HCT116 (cell line): ENCODE results near the gene NMU. TPM values are rescaled to one million over a fixed set of nuclear protein-coding genes. Genes with fewer than 3 reads are reported as not detected.

ENCODE experiments used
- ATAC-seq: fragments of 200-7000 bp; cut with Tn5 transposase; 2 replicates; pipeline ENCODE4 v1.9.1; 2020; ENCODE audit warnings: mild to moderate bottlenecking, moderate library complexity
- BruUV-seq: library from RNA; stranded (reverse); fragments of 400-500 nt; replicated peaks from 2 replicates; lab custom pipeline; 2021; lab: Mats Ljungman, UMichigan
- CTCF ChIA-PET: fragments of 300-600 bp; sonication (Branson Sonifier 250); formaldehyde crosslinking; loops from one replicate; lab custom pipeline; 2021; ENCODE audit warnings: antibody characterized with exemption; lab: Charles Lee
- POLR2A ChIA-PET: fragments of 300-600, 350-600 bp; sonication (Branson Sonifier 250); formaldehyde crosslinking; loops from one replicate; lab custom pipeline; 2021; ENCODE audit warnings: antibody characterized with exemption; lab: Charles Lee
- RAD21 ChIA-PET, 2 experiments: fragments of 300-600 bp; sonication (Branson Sonifier 250); formaldehyde crosslinking; loops; one replicate each; lab custom pipeline; 2023; ENCODE audit warnings: low total read pairs in 2 of 2; ENCODE audit not compliant: uncharacterized antibody in 2 of 2, unreplicated experiment in 2 of 2, low non-redundant PET in 1 of 2; lab: Charles Lee
- DNase-seq: peaks from one replicate; pipeline ENCODE4 v3.0.0-alpha.2; 2010; ENCODE audit warnings: low read depth, low spot score
- H2AFZ ChIP-seq: fragments of 200-600 bp; shearing (Covaris generic), sonication (generic); 2 replicates; pipeline ENCODE4 v1.6.1; 2017; ENCODE audit warnings: low read depth, mixed run types, mixed read lengths, antibody characterized with exemption, low read length; ENCODE audit not compliant: poor library complexity, severe bottlenecking
- H3K27ac ChIP-seq: 2 replicates; pipeline ENCODE4 v1.5.1; 2012; ENCODE audit warnings: low read depth, low read length
- H3K27me3 ChIP-seq: fragments of 200-600 bp; sonication (generic); 2 replicates; pipeline ENCODE4 v1.6.1; 2016; ENCODE audit warnings: mixed run types, low read length, mixed read lengths; ENCODE audit not compliant: insufficient read depth
- H3K36me3 ChIP-seq, 2 experiments: fragments of 200-500 bp in 1 of 2; fragments of 200-600 bp in 1 of 2; sonication (Bioruptor generic) in 1 of 2; sonication (generic) in 1 of 2; 2 replicates each; pipeline versions ENCODE4 v1.5.1 to v1.6.1; 2014 to 2016; ENCODE audit warnings: low read length in 2 of 2, inconsistent platforms in 1 of 2, mixed read lengths in 1 of 2, mixed run types in 1 of 2; ENCODE audit not compliant: insufficient read depth in 2 of 2, control insufficient read depth in 1 of 2
- H3K4me1 ChIP-seq, 2 experiments: fragments of 200-600 bp in 1 of 2; sonication (generic) in 1 of 2; 2 replicates each; pipeline versions ENCODE4 v1.5.1 to v1.6.1; 2012 to 2017; ENCODE audit warnings: low read length in 2 of 2, inconsistent platforms in 1 of 2, mild to moderate bottlenecking in 1 of 2, mixed read lengths in 1 of 2, mixed run types in 1 of 2, moderate library complexity in 1 of 2; ENCODE audit not compliant: insufficient read depth in 2 of 2, control insufficient read depth in 1 of 2
- H3K4me2 ChIP-seq: fragments of 200-600 bp; sonication (generic); 2 replicates; pipeline ENCODE4 v1.6.1; 2017; ENCODE audit warnings: mixed run types, low read length, mixed read lengths
- H3K4me3 ChIP-seq, 2 experiments: fragments of 200-600 bp in 1 of 2; sonication (generic) in 1 of 2; replicated peaks in 1 of 2; 2 replicates each; pipeline ENCODE4 v1.5.1; 2011 to 2016; ENCODE audit warnings: low read length in 2 of 2, control low read depth in 1 of 2, low read depth in 1 of 2, mild to moderate bottlenecking in 1 of 2, mixed read lengths in 1 of 2, mixed run types in 1 of 2
- H3K79me2 ChIP-seq: fragments of 200-600 bp; sonication (generic); 2 replicates; pipeline ENCODE4 v1.6.1; 2017; ENCODE audit warnings: mild to moderate bottlenecking, mixed run types, low read length, moderate library complexity, mixed read lengths; ENCODE audit not compliant: insufficient read depth
- H3K9ac ChIP-seq: fragments of 200-600 bp; sonication (generic); 2 replicates; pipeline ENCODE4 v1.6.1; 2016; ENCODE audit warnings: low read length, mixed read lengths
- H3K9me2 ChIP-seq: fragments of 200-600 bp; sonication (generic), shearing (Covaris generic); 2 replicates; pipeline ENCODE4 v1.6.1; 2017; ENCODE audit warnings: mixed run types, mild to moderate bottlenecking, moderate library complexity; ENCODE audit not compliant: insufficient read depth
- H3K9me3 ChIP-seq, 2 experiments: fragments of 200-500 bp in 1 of 2; fragments of 200-600 bp in 1 of 2; sonication (Bioruptor generic) in 1 of 2; sonication (generic) in 1 of 2; 2 replicates each; pipeline ENCODE4 v1.6.1; 2014 to 2017; ENCODE audit warnings: low read length in 2 of 2, mixed read lengths in 2 of 2, inconsistent platforms in 1 of 2, low read depth in 1 of 2, mild to moderate bottlenecking in 1 of 2, mixed run types in 1 of 2, moderate library complexity in 1 of 2; ENCODE audit not compliant: control insufficient read depth in 1 of 2, insufficient read depth in 1 of 2
- H4K20me1 ChIP-seq: fragments of 200-600 bp; sonication (generic), shearing (Covaris generic); 2 replicates; pipeline ENCODE4 v1.6.1; 2017; ENCODE audit warnings: mixed run types, mild to moderate bottlenecking, moderate library complexity; ENCODE audit not compliant: insufficient read depth
- CBX3 ChIP-seq: IDR thresholded peaks from 2 replicates; pipeline ENCODE4 v1.6.1; 2012; ENCODE audit warnings: low read depth
- CEBPB ChIP-seq: IDR thresholded peaks from 2 replicates; pipeline ENCODE4 v1.6.1; 2012; ENCODE audit warnings: low read depth
- FOSL1 ChIP-seq: IDR thresholded peaks from 2 replicates; pipeline ENCODE4 v1.6.1; 2012; ENCODE audit warnings: low read depth
- POLR2AphosphoS5 ChIP-seq: IDR thresholded peaks from 2 replicates; pipeline ENCODE4 v1.6.1; 2011; ENCODE audit warnings: mild to moderate bottlenecking, low read depth, low read length, moderate library complexity
- RAD21 ChIP-seq: IDR thresholded peaks from 2 replicates; pipeline ENCODE4 v1.6.1; 2012; ENCODE audit warnings: low read depth, mild to moderate bottlenecking
- SP1 ChIP-seq: IDR thresholded peaks from 2 replicates; pipeline ENCODE4 v1.6.1; 2012; ENCODE audit warnings: low read depth
- YY1 ChIP-seq: IDR thresholded peaks from 2 replicates; pipeline ENCODE4 v1.6.1; 2011; ENCODE audit warnings: low read length, low read depth, moderate library complexity, mild to moderate bottlenecking; ENCODE audit not compliant: insufficient replicate concordance; ENCODE audit errors: extremely low read depth
- ZFX ChIP-seq: fragments of 450-650 bp; IDR thresholded peaks from 2 replicates; pipeline ENCODE4 v1.6.1; 2017
- intact Hi-C: fragments of 100-400 bp; cut with micrococcal nuclease; formaldehyde crosslinking; loops from 2 replicates; pipeline ENCODE4 v1.10.0; 2022
- total RNA-seq: library from RNA; stranded (reverse); gene quantifications from one replicate; pipeline ENCODE4 v1.2.1, GENCODE V29; 2021; ENCODE audit not compliant: unreplicated experiment
- TF ChIP-seq, protein P1 (sequence below), 3 experiments: fragments of 200-600 bp in 1 of 3; sonication (generic) in 1 of 3; IDR thresholded peaks in 2 of 3; conservative IDR thresholded peaks in 1 of 3; 2 replicates each; pipeline ENCODE4 v1.5.1; 2012 to 2017; ENCODE audit warnings: low read depth in 2 of 3, low read length in 2 of 3, antibody characterized with exemption in 1 of 3, borderline replicate concordance in 1 of 3, control low read depth in 1 of 3, mild to moderate bottlenecking in 1 of 3, mixed read lengths in 1 of 3, mixed run types in 1 of 3, moderate library complexity in 1 of 3; ENCODE audit not compliant: insufficient read depth in 1 of 3
- TF ChIP-seq, protein P2 (sequence below): IDR thresholded peaks from 2 replicates; pipeline ENCODE4 v1.6.1; 2012
- TF ChIP-seq, protein P3 (sequence below): IDR thresholded peaks from 2 replicates; pipeline ENCODE4 v1.6.1; 2012; ENCODE audit warnings: low read depth

The NMU gene
- total RNA-seq, 1 experiment from 2014 or later: 81.1 TPM

DNA sequence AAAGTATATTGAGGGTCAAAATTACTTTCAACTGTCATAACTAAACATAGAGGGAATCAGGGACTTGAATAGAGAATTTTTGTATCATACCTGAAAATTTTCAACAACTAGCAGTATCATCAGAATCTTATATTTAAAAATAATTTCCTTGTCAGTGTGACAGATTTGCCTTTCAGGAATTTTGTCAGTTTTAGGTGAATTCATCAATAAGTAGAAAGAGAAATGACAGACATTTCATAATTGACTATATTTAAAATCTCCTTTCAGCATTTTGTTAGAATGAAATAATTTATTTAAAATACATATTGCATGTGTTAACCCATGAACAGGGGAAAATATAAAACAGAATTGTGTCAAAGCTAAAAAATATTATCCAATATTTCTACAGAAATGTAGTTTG is 35.5 kb downstream of the NMU start (continued):
- TF ChIP-seq, protein P1, sequence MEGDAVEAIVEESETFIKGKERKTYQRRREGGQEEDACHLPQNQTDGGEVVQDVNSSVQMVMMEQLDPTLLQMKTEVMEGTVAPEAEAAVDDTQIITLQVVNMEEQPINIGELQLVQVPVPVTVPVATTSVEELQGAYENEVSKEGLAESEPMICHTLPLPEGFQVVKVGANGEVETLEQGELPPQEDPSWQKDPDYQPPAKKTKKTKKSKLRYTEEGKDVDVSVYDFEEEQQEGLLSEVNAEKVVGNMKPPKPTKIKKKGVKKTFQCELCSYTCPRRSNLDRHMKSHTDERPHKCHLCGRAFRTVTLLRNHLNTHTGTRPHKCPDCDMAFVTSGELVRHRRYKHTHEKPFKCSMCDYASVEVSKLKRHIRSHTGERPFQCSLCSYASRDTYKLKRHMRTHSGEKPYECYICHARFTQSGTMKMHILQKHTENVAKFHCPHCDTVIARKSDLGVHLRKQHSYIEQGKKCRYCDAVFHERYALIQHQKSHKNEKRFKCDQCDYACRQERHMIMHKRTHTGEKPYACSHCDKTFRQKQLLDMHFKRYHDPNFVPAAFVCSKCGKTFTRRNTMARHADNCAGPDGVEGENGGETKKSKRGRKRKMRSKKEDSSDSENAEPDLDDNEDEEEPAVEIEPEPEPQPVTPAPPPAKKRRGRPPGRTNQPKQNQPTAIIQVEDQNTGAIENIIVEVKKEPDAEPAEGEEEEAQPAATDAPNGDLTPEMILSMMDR (IDR thresholded peaks at IDR 0.05 in 2 of 3, conservative IDR thresholded peaks at IDR 0.05 in 1 of 3; ENCODE audit: borderline replicate concordance in 1 of 3, insufficient read depth in 1 of 3, low read depth in 2 of 3, low read length in 2 of 3): no peak
- TF ChIP-seq POLR2AphosphoS5 (no peak), SP1 (no peak), ZFX (no peak)

DNA sequence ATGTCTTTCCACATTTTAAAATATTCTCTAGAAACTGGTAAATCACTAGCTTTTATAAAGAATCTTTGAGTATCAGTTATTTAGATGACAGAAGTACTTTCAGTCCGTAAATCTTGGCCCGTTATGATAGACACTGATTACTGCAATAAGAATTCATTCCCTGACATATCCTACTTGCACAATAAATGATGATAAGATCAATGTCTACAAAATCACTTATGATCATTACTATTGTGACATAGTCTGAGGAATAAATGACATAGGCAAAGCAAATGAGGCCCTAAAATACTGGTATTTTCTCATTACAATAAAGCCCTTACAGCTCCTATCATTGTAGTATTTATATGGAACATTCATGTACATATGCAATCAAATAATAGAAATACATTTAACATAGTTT is 37.5 kb downstream of the NMU start:
- H3K4me3 ChIP-seq: no peak overlapping the region
- no peak for DNase-seq
- no peaks in the 10 kb centered on the region for H4K20me1 ChIP-seq
- TF ChIP-seq CEBPB: no peak
- TF ChIP-seq SP1: no peak
- no peak for TF ChIP-seq FOSL1
- no peak for TF ChIP-seq YY1
- TF ChIP-seq, protein P2, sequence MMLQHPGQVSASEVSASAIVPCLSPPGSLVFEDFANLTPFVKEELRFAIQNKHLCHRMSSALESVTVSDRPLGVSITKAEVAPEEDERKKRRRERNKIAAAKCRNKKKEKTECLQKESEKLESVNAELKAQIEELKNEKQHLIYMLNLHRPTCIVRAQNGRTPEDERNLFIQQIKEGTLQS: no peak
- no peak for TF ChIP-seq CBX3
- no peak for TF ChIP-seq RAD21
- TF ChIP-seq, protein P3, sequence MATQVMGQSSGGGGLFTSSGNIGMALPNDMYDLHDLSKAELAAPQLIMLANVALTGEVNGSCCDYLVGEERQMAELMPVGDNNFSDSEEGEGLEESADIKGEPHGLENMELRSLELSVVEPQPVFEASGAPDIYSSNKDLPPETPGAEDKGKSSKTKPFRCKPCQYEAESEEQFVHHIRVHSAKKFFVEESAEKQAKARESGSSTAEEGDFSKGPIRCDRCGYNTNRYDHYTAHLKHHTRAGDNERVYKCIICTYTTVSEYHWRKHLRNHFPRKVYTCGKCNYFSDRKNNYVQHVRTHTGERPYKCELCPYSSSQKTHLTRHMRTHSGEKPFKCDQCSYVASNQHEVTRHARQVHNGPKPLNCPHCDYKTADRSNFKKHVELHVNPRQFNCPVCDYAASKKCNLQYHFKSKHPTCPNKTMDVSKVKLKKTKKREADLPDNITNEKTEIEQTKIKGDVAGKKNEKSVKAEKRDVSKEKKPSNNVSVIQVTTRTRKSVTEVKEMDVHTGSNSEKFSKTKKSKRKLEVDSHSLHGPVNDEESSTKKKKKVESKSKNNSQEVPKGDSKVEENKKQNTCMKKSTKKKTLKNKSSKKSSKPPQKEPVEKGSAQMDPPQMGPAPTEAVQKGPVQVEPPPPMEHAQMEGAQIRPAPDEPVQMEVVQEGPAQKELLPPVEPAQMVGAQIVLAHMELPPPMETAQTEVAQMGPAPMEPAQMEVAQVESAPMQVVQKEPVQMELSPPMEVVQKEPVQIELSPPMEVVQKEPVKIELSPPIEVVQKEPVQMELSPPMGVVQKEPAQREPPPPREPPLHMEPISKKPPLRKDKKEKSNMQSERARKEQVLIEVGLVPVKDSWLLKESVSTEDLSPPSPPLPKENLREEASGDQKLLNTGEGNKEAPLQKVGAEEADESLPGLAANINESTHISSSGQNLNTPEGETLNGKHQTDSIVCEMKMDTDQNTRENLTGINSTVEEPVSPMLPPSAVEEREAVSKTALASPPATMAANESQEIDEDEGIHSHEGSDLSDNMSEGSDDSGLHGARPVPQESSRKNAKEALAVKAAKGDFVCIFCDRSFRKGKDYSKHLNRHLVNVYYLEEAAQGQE: no peak
- TF ChIP-seq ZFX: no peak
- CTCF ChIA-PET: no interaction called here
- H3K27ac ChIP-seq: no peak overlapping the region
- H3K9me3 ChIP-seq: no peaks in the 10 kb centered on the region
- H3K4me1 ChIP-seq: peaks cover 15% of the 10 kb centered on the region in 2 experiments
- H3K9ac ChIP-seq: no peak overlapping the region
- H3K79me2 ChIP-seq: no peaks in the 10 kb centered on the region
- H3K27me3 ChIP-seq: no peaks in the 10 kb centered on the region
- POLR2A ChIA-PET: no interaction called here
- no TSS peak for BruUV-seq
- ATAC-seq: no peak
- RAD21 ChIA-PET: no interaction called here
- intact Hi-C loops: no loop called here
- no peak overlapping the region for H3K4me2 ChIP-seq
- H2AFZ ChIP-seq: no peak overlapping the region
- peaks cover 2 to 11% of the 10 kb centered on the region in 2 experiments; a peak in 2 of 4 replicates for H3K36me3 ChIP-seq
- H3K9me2 ChIP-seq: no peaks in the 10 kb centered on the region
